PC-3 (cell line): ENCODE results near the gene ADCY9.

Experiments used
- CTCF ChIP-seq: fragments of 300-600 bp; sonication (generic); conservative IDR thresholded peaks from 2 replicates; pipeline ENCODE4 v1.5.1; 2017; ENCODE audit warnings: antibody characterized with exemption, low read depth, mild to moderate bottlenecking, low read length
- EZH2 ChIP-seq: fragments of 300-600 bp; sonication (generic); IDR thresholded peaks from one replicate; pipeline ENCODE4 v1.6.1; 2017; ENCODE audit warnings: antibody characterized with exemption, mild to moderate bottlenecking, low read length; ENCODE audit not compliant: unreplicated experiment
- EZH2phosphoT487 ChIP-seq: fragments of 300-600 bp; sonication (generic); IDR thresholded peaks from 2 replicates; pipeline ENCODE4 v1.6.1; 2018; ENCODE audit warnings: mild to moderate bottlenecking, antibody characterized with exemption, low read length, borderline replicate concordance

DNA sequence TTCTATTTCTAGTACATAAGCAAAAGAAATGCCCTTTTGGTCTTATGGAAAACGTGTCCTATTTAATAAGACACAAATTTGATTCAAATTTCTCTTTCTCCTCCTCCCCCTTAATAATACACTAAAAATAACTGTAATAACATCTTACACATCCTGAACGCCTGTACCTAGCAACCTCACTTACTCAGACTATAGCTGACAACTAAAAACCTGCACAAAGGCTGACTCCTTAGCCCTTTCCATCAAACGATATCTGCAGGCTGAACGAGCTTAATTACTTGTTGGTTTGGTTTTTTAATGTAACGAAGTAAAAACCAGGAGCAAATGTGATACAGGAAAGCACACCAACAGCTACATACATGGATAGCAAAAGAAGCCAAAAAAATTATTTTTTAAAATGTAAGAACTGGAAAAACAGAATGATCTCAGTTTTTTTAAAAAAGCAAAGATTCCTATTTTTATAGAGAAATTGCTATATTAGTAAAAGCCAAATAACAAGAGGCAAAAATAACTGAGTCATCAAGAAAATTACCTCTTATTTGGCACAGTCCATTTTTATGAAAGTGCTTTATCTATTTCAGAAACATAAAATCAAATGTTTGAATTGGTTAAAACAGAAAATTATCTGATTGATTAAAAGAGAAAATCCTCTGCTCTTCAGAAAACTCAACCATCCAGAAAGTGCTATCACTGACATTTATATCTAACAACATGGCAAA lies 23.5 kb downstream of the ADCY9 start:
- TF ChIP-seq CTCF (no peak), EZH2 (no peak), EZH2phosphoT487 (no peak)
